HG02623 (cell line): ENCODE results near the gene DBT.
A peak's percentile ranks its signal among the peaks of the same experiment; 100 is the strongest.
"Not testable (repeated sequence)": the region's sequence is repeated elsewhere in the genome, so short reads cannot be mapped to it uniquely, and the experiment has no call there.

Source experiments
- ATAC-seq: cut with Tn5 transposase; IDR thresholded peaks from one replicate; pipeline ENCODE4 v1.9.1; 2021; ENCODE audit warnings: moderate library complexity; ENCODE audit not compliant: unreplicated experiment

Gene DBT

DNA sequence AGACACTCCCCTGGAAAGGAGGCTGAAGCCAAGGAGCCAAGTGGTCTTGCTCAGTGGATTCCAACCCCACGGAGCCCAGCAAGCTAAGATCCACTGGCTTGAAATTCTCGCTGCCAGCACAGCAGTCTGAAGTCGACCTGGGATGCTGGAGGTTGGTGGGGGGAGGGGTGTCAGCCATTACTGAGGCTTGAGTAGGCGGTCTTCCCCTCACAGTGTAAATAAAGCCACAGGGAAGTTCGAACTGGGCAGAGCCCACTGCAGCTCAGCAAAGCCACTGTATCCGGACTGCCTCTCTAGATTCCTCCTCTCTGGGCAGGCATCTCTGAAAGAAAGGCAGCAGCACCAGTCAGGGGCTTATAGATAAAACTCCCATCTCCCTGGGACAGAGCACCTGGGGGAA lies 49.6 kb downstream of the DBT start:
- not testable (repeated sequence) for ATAC-seq

DNA sequence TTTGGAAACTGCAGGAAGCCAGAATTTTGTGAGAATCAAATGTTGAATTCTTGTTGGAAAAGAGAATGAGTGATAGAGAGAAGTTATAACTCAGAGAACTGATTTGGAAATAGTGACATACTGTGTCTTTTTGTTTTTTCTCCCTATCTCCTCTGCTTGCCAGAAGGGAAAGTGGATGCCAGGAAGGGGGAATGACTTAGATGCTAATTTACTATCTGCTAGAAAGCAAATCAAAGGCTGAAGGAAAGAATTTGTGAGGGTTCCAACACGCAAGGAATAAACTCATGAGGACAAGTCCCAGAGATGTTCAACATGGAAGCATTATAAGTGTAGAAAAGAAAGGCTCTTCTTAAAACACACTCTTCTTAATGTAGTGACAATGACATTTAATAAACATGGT lies 51.0 kb downstream of the DBT start:
- no peak for ATAC-seq

DNA sequence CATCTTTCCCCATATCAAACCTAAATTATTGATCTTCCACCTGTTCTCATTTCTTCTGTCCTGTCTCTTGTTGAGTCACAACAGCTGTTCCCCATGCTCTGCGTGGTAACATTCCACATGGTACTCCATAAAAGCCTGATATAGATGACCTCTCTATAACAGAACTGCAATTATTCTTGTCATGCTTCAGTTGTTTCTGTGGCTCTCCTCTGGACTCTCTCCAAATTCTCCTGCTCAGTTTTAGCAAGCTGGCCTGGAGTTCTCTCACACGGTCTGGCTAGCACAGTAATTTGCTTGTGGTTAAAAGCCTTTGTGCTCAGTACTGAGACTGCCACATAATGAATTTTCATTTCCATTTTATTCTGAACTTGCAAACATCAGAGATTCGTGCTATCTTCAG lies 61.0 kb downstream of the DBT start:
- ATAC-seq, result no peak

DNA sequence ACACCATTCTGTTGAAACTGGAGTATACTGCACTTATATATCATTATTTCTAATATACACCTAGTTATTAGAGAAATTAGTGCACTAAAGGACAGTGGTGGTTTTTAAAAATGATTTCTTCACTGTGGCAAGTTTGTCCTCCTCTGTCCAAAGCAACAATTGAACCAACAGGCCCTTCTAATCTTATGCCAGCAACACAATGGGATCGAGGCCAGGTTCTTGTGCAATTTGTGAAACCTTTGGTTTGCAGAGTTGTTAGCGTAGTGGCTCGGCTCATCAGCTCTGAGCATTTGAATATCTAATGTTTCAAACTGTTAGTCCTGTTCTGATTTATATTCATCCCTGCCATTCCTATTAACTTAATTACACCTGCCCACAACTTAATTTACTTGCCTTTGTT lies 61.7 kb downstream of the DBT start:
- no peak for ATAC-seq

DNA sequence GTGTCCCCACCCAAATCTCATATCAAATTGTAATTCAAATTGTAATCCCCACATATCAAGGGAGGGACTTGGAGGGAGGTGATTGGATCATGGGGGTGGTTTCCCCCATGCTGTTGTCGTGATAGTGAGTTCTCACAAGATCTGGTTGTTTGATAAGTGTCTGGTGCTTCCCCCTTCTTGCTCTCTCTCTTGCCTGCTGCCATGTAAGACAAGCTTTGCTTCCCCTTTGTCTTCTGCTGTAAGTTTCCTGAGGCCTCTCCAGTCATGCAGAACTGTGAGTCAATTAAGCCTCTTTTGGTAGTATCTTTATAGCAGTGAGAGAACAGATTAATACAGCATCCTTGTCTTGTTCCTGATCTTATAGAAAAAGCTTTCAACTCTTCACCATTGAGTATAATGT lies 65.1 kb downstream of the DBT start:
- peak; percentile 77 for ATAC-seq

DNA sequence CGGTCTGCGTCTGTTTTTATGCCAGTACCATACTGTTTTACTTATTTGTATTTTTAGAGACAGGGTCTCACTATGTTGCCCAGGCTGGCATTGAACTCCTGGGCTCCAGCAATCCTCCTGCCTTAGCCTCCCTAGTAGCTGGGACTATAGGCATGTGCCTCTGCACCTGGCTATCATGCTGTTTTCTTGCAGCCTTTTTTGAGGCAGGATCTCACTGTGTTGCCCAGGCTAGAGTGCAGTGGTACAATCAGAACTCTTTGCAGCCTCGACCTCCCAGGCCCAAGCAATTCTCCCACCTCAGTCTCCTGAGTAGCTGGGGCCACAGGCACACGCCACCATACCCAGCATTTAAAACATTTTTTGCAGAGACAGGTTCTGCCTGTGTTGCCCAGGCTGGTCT lies 66.3 kb downstream of the DBT start:
- ATAC-seq, result no peak

DNA sequence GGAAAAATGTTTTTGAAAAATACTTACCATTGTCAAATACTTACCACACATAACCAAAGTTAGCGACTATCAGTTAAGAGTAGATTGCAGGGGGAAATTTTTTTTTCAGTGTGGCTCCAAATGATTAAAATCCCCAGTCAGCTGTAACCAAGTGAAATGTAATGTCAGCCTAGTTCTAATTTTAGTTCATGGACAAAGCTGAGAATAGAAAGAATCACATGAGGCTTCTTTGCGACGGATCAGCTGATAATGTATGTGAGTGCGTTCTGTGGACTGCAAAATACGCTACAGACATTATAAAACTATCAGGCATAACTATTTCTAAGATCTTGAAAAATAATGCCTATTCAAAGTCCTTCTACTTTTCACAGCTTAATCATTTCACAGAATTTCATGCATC lies 71.5 kb downstream of the DBT start, which contains the start of gene LRRC39:
TSS of gene LRRC39 (minus strand) at position 166 of the 400 bp plus-strand sequence. CDS start 9,740 bp downstream, outside the sequence.
- no peak for ATAC-seq

DNA sequence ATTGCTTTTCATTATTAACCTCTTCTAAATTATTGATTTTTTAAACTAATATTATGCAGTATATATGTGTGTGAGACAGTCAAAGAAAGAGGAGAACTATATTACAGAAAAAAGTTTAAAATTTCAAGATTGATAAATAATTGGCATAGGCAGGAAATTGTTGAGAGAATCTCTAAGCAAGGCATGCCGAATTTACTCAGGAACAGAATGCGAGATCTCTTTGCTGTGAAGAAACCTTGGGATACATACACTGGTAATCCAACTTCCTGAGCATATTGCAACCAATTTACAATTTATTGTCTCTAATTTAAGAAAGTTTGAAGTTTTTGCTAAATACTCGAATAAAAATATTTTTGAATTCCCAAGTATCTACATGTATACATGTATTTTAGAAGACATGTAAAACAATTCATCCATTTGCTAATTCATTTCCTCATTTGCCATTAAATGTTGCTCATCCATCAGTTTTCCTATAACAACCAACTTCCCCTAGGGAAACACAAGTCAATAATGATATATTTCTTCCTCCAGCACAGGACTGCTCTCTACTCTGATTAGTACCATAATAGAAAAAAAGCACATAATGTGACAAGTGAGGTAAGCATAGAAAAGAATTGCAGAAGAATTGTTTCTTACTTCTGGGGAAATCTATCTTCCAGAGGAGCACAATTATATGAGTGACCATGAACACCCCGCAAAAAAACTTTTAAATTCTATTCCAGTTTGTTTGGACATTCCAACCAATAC lies 72.2 kb downstream of the DBT start:
- ATAC-seq, result no peak

DNA sequence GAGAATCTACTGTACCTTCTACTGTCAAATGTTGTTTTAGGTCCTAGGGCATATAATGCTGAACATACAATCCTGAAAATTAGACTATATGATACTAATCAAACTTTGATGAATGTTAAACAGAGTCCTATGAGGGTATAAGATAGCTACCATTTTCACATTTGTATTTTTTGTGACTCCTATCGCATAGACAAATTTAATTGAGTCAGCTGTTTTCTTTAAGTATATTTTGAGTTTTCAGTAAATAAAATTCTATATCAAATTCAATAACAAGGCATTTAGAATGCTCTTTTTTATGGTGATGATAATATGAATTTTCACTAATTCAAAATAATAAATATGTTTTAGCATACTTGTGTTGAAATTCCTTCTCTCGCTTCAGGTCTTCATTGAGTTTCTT lies 81.6 kb downstream of the DBT start:
- no peak for ATAC-seq

DNA sequence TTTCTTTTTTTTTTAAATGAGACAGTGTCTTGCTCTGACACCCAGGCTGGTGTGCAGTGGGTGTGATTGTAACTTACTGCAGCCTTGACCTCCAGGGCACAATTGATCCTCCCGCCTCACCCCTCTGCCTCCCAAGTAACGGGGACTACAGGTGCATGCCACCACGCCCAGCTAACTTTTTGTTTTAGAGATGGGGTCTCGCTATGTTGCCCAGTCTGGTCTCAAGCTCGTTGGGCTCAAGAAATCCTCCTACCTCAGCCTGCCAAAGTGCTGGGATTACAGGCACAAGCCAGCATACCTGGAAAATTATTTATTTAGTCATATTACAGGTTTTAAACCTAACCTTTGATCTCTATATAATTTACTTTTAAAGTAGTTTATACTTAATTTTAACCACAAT lies 84.9 kb downstream of the DBT start:
- ATAC-seq, result no peak

DNA sequence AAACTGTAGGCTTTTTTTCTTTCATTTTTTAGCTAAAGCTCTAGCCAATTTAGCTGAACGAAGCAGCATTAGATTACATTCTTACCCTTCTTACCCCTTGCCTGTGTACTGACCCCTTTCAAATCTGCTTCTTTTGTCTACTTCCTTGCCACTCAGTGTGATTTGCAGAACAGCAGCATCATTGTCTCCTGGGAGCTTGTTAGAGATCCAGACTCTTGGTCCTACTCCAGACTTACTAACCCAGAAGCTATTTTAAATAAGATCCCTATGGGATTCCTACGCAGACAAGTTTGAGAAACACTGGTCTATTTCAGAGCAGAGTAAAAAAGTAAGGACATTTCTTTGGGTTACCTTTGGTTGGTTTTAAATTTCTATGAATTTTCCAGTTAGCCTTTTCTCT lies 85.4 kb downstream of the DBT start:
- ATAC-seq, result no peak

DNA sequence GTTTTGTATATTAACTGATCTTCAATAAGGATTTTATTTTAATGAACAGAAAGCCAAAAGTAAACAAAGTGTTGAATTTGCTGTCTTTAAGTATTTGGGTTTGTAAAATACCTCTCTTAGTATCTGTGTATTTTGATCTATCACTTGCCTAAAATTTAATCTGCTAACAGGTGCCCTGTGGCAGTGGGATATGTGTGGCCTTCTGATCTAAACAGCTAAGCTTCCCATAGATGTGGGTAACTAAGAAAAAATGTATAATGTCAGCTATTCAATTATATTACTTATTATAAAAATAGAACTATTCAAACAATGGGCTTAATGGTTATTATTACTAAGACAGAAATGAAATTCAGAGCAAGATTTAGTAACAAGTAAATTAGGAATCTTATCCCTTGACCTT lies 86.8 kb downstream of the DBT start:
- ATAC-seq, result no peak

DNA sequence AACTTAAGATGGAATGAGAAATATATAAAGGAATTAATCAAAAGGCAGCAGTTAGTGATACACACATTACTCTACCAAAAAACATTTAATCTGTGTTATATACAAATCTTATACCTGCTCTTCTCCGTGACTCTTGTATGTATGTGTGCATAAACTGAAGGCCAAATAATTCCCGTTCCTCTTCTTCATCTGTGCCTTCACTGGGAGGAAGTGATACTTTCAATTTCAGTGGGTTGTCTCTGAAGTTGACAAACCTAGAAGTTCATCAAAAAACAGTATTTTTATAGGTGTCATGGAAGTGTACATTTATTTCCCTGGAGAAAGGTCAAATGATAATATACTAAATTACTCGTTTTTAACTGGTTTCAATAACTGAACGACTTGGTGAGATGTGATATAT lies 97.4 kb downstream of the DBT start:
- peak; percentile 87 for ATAC-seq

DNA sequence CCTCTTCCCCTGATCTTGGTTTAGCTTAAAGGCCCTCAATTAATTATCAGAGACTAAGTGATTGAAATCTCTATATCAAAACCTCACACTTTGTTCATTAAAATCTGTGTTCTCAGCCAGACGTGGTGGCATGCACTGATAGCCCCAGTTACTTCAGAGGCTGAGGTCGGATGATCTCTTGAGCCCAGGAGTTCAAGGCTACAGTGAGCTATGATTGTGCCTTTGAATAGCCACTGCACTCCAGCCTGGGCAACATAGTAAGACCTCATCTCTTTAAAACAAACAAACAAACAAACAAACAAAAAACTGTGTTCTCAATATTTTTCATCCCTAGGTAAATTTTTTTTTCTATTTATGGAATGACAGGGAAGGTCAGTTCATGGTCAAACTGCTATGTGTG lies 98.0 kb downstream of the DBT start:
- ATAC-seq, result no peak

DNA sequence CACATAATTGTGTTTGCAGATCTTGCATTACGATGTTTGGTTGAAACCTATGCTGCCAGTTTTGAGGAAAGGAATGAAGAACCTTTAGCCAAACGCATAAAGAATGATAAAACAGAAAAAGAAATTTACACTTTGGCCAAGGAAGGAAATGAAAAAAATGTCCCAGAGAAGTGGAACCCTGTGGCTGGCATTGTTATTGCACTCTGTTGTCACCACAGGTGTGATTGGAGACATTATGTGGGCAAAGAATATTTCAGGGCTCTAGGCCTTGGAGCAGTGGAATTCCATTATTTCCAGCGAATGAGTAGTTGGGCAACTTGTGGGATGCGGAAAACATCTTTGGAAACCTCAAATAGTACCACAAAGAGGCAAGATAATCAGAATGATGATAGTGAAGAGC lies 101.8 kb downstream of the DBT start:
- no peak for ATAC-seq

DNA sequence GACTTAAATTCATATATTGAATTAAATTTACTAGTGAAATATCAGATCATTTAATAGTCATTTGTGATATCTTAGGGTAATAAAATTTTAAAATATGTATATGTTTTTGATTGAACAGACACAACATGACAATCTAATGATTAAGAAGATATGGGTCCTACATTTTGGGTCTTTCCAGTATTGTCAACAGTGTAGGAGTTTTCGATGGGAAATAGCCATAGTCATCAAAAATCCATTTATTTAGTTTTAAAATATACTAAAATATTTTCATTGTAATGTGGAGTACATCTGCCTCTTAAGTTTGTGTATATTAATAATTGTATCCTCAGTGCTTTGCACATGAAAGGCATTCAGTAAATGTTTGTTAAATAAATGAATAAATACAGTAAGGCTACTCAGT lies 102.7 kb downstream of the DBT start:
- ATAC-seq, result no peak

DNA sequence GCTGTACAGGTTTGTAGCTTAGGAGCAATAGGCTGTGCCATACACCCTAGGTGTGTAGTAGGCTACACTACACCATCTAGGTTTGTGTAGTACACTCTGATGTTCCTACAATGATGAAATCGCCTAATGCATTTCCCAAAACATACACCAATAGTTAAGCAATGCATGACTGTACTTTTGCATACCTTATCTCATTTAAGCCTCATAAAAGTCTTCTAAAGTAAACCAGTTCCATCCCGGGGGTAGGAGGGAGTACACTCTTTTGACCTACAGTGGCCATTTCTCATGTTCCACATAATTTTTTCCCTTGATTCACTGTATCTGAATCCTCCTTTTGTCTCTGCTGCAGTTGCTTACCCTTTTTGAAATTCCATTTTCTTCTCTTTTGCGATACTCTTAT lies 104.5 kb downstream of the DBT start:
- no peak for ATAC-seq

DNA sequence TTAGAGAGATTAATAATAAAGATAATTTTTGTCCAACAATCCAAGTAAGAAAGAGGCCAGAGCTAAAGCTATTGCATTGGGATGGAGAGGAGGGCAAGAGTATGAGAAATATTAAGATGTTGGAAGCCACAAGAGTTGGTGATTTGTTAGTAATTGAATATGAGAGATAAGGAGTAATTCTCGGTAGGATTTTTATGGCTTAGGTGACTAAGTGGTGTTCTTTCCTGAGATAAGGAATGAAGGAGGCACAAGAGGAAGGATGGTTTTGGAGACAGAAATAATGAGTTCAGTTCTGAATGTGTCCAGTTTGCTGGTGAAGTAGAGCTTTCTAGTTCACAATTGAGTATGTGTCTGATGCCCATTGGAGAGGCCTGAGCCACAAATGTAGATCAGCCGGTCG lies 107.3 kb downstream of the DBT start:
- ATAC-seq, result no peak

DNA sequence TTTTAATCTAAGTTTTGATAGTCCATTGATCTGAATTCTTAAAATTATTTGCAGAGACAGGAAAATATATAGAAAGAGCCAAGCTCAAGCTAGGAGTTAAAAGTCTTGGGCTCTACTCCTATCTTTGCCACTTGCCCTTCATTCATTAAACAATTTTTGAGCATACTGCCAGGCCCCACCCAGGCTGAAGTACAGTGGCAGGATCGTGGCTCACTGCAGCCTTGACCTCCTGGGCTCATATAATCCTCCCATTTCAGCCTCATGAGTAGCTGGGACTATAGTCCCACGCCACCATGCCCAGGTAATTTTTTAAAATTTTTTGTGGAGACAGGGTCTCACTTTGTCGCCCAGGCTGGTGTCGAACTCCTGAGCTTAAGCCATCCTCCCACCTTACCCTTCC lies 108.4 kb downstream of the DBT start:
- ATAC-seq, result no peak

DNA sequence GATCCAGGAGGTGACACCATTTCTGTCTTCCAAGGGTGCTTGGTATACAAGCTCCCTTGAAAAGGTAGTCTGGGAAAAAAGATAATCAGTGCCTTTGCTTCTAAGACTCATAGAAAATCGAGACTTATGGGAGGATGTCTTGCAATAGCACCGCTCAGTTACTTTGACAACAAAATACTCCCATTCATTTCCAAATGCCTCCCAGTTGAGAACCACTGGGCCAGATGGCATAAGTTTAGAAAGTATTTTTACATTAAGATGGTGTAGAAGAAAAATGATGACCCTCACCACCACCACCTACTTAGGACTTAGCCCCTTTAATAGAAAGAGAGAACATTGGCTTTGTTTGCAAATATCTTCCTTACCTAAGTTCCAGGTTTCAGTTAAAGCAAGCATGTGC lies 112.0 kb downstream of the DBT start:
- no peak for ATAC-seq
